Measurements from ENCODE around the gene RSRC1.

DNA sequence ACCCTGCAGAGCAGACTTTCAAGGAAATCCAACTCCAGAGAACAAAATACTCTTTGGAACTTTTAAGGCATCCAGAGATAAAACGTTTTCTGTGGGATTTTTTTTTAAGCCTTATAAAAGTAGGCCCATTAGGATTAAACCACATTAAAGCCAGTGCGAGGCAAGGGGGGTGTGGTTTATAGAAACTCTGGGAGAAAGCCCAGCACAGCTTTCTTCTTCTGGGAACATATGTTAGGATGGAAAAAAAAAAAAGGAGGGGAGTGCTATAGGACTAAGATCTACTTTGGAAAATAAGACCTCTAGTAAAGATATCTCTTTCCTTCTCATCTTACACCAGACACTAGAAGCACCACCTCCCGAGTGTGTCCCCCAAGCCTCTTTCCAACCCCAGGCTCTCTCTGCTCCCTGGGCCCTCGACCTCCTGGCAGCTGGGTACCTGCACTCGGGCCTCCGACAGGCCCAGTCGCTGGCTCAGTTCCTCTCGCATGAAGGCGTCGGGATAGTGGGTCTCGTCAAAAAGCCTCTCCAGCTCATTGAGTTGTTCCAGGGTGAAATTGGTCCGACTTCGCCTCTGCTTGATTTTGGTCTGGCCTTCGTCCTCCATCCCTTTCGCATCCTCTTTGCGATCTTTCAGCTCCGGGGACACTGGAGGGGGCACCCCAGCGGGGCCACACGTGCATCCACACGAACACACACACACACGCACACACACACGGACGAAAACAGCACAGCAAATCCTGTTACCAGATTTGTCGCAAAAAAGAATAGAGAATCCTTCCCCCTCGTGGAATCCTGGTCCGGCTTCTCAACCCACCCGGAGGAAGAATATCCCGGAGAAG, 7.4 kb upstream of the RSRC1 start:
- TF ChIP-seq, protein P1, sequence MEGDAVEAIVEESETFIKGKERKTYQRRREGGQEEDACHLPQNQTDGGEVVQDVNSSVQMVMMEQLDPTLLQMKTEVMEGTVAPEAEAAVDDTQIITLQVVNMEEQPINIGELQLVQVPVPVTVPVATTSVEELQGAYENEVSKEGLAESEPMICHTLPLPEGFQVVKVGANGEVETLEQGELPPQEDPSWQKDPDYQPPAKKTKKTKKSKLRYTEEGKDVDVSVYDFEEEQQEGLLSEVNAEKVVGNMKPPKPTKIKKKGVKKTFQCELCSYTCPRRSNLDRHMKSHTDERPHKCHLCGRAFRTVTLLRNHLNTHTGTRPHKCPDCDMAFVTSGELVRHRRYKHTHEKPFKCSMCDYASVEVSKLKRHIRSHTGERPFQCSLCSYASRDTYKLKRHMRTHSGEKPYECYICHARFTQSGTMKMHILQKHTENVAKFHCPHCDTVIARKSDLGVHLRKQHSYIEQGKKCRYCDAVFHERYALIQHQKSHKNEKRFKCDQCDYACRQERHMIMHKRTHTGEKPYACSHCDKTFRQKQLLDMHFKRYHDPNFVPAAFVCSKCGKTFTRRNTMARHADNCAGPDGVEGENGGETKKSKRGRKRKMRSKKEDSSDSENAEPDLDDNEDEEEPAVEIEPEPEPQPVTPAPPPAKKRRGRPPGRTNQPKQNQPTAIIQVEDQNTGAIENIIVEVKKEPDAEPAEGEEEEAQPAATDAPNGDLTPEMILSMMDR (conservative IDR thresholded peaks at IDR 0.05; ENCODE audit: low read length) = no peak
- no peak for TF ChIP-seq EZH2phosphoT487 (IDR thresholded peaks at IDR 0.05; ENCODE audit: borderline replicate concordance, low read depth, low read length)
